ENCODE results near the gene PACS1. TPM values are rescaled to one million over a fixed set of nuclear protein-coding genes. Genes with fewer than 3 reads are reported as not detected.
A peak's percentile ranks its signal among the peaks of the same experiment; 100 is the strongest.

The PACS1 gene
- total and polyA plus RNA-seq, 2 donors (not counting 1 experiment from before 2014, with no cell fraction given): 25.9 to 28.5 TPM

- Histone ChIP-seq H2AFZ (ENCODE audit: low read length) (no peak overlapping the region), H3K27ac (ENCODE audit: insufficient read depth, low read length) (no peak overlapping the region), H3K36me3 (ENCODE audit: control insufficient read depth, insufficient read depth, low read length) (no peaks in the 10 kb centered on the region), H3K4me2 (ENCODE audit: extremely low read depth, insufficient read depth, low read length) (no peak overlapping the region), H3K9me3 (ENCODE audit: control insufficient read depth, insufficient read depth, low read depth, low read length) (no peaks in the 10 kb centered on the region), H3K79me2 (ENCODE audit: control insufficient read depth, insufficient read depth, low read length) (no peaks in the 10 kb centered on the region), H3K4me1 (ENCODE audit: control insufficient read depth, extremely low read depth, insufficient read depth, low read length) (no peaks in the 10 kb centered on the region), H4K20me1 (ENCODE audit: control insufficient read depth, extremely low read depth, insufficient read depth, low read length) (no peaks in the 10 kb centered on the region), H3K4me3 (replicated peaks in 1 of 4; ENCODE audit: control extremely low read depth in 1 of 4, insufficient read depth in 1 of 4, low read depth in 3 of 4, low read length in 4 of 4) (no peak overlapping the region), H3K27me3 (ENCODE audit: control insufficient read depth, insufficient read depth, low read length) (no peaks in the 10 kb centered on the region), H3K9ac (ENCODE audit: insufficient read depth, low read length) (no peak overlapping the region)
- DNase-seq (ENCODE audit: low read depth in 2 of 2): no peak
- TF ChIP-seq EZH2 (IDR thresholded peaks at IDR 0.05; ENCODE audit: low read length, missing control alignments) (no peak), CTCF (conservative IDR thresholded peaks at IDR 0.05 in 1 of 2, IDR thresholded peaks at IDR 0.05 in 1 of 2; ENCODE audit: low read depth in 1 of 2, low read length in 2 of 2) (no peak)
Observed at GRCh38 chr11:66160709-66161108, 90.6 kb downstream of the PACS1 start.

GRCh38 chr11:66168289-66168688, 98.2 kb downstream of the PACS1 start:
- Histone ChIP-seq H2AFZ (ENCODE audit: low read length) (no peak overlapping the region), H3K9ac (ENCODE audit: insufficient read depth, low read length) (no peak overlapping the region), H4K20me1 (ENCODE audit: control insufficient read depth, extremely low read depth, insufficient read depth, low read length) (no peaks in the 10 kb centered on the region), H3K4me3 (replicated peaks in 1 of 4; ENCODE audit: control extremely low read depth in 1 of 4, insufficient read depth in 1 of 4, low read depth in 3 of 4, low read length in 4 of 4) (no peak overlapping the region), H3K36me3 (ENCODE audit: control insufficient read depth, insufficient read depth, low read length) (no peaks in the 10 kb centered on the region), H3K4me2 (ENCODE audit: extremely low read depth, insufficient read depth, low read length) (no peak overlapping the region), H3K27ac (ENCODE audit: insufficient read depth, low read length) (no peak overlapping the region), H3K4me1 (ENCODE audit: control insufficient read depth, extremely low read depth, insufficient read depth, low read length) (no peaks in the 10 kb centered on the region), H3K27me3 (ENCODE audit: control insufficient read depth, insufficient read depth, low read length) (no peaks in the 10 kb centered on the region), H3K9me3 (ENCODE audit: control insufficient read depth, insufficient read depth, low read depth, low read length) (no peaks in the 10 kb centered on the region), H3K79me2 (ENCODE audit: control insufficient read depth, insufficient read depth, low read length) (no peaks in the 10 kb centered on the region)
- no peak for DNase-seq (ENCODE audit: low read depth in 2 of 2)
- no peak for TF ChIP-seq EZH2 (IDR thresholded peaks at IDR 0.05; ENCODE audit: low read length, missing control alignments)
- no peak for TF ChIP-seq CTCF (conservative IDR thresholded peaks at IDR 0.05 in 1 of 2, IDR thresholded peaks at IDR 0.05 in 1 of 2; ENCODE audit: low read depth in 1 of 2, low read length in 2 of 2)

GRCh38 chr11:66172146-66172545, 102.1 kb downstream of the PACS1 start:
- H3K4me2 ChIP-seq (ENCODE audit: extremely low read depth, insufficient read depth, low read length): no peak overlapping the region
- no peaks in the 10 kb centered on the region for H3K27me3 ChIP-seq (ENCODE audit: control insufficient read depth, insufficient read depth, low read length)
- H3K36me3 ChIP-seq (ENCODE audit: control insufficient read depth, insufficient read depth, low read length): no peaks in the 10 kb centered on the region
- H3K4me3 ChIP-seq (replicated peaks in 1 of 4; ENCODE audit: control extremely low read depth in 1 of 4, insufficient read depth in 1 of 4, low read depth in 3 of 4, low read length in 4 of 4): no peak overlapping the region
- no peak overlapping the region for H3K27ac ChIP-seq (ENCODE audit: insufficient read depth, low read length)
- no peak overlapping the region for H3K9ac ChIP-seq (ENCODE audit: insufficient read depth, low read length)
- TF ChIP-seq CTCF (conservative IDR thresholded peaks at IDR 0.05 in 1 of 2, IDR thresholded peaks at IDR 0.05 in 1 of 2; ENCODE audit: low read depth in 1 of 2, low read length in 2 of 2) (no peak), EZH2 (IDR thresholded peaks at IDR 0.05; ENCODE audit: low read length, missing control alignments) (no peak)
- H4K20me1 ChIP-seq (ENCODE audit: control insufficient read depth, extremely low read depth, insufficient read depth, low read length): no peaks in the 10 kb centered on the region
- H3K9me3 ChIP-seq (ENCODE audit: control insufficient read depth, insufficient read depth, low read depth, low read length): no peaks in the 10 kb centered on the region
- peak; percentile 29 to 85 for DNase-seq (ENCODE audit: low read depth in 2 of 2)
- no peaks in the 10 kb centered on the region for H3K79me2 ChIP-seq (ENCODE audit: control insufficient read depth, insufficient read depth, low read length)
- no peak overlapping the region for H2AFZ ChIP-seq (ENCODE audit: low read length)
- no peaks in the 10 kb centered on the region for H3K4me1 ChIP-seq (ENCODE audit: control insufficient read depth, extremely low read depth, insufficient read depth, low read length)

Data from fibroblast of lung (primary cell).